ENCODE measurements around the gene NDUFB4.
"Not testable (repeated sequence)": the region's sequence is repeated elsewhere in the genome, so short reads cannot be mapped to it uniquely, and the experiment has no call there.

NDUFB4 gene

DNA sequence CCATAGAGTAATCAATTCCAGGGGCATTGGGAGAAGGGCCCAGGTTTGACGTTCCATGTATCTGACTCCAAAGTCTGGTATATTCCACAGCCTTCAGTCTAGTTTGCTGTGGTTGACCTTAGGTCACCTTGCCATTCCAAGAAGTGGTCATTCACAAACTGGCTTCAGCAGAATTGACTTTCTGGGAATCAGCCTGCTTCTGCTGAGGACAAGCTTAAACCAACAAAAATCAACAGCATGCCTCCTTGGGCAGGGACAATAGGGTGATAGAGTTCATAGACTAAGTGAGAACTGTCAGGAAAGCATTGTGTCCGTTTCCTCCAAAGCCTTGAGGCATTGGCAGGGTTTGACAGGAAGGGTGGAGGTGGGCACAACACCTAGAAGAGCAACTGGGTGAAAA is 24.1 kb upstream of the NDUFB4 start:
- DNase-seq = no peak

DNA sequence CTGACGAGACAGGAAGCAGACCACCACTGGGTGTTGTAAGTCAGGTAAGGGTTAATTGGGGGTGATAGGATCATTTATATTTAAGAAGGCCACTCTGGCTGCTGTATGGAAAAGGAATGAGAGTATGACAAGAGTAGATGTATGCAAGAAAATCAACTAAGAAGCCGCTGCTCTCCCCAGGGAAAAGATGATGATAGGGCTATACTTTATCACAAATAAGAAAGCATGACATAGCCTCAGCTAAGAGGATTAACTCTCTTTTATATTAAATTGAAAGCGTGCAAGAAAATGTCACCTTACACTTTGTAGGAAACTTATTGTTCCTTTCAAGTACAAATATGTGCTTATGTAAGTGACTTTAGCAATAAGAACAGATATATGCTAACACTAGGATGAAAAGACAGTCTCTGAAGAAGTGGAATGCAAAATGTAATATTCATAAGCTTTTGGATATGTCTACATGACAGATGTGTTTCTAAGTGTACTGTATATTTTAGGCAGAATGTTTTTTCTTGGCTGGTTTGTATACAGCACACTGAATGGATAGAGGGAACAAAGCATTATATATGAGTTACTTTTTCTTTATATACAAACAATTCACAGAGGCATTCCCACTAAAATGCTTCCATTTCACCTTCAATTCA is 8.7 kb upstream of the NDUFB4 start:
- no peak for DNase-seq

DNA sequence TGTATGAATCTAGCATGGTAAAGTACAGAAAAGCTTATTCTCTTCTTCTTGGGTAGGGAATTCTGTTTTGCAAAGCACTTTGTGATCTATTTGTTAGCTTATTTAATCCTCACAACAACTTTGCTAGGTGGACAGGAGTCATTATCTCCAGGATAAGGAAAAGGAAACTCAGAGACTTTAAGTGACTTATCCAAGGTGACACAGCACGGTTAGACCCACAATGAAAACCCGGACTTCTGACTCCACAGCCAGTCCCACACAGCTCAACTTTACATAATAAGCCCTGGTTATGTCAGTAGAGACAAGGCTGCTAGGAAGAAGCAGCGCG is 384 bp upstream of the NDUFB4 start:
- no peak for DNase-seq

DNA sequence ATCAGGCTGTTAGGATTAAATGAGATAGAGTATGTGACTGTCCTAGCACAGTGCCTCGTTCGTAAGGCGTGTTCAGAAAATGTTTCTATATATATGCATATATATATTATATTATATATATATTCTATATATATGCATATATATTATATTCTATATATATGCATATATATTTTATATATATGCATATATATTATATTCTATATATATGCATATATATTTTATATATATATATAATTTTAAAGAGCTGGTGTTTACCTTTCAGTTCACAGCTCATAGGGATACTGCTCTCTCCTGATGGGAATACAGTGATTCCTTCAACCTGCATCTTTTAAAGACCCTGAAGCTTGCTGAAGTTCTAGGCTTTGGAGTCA is 702 bp downstream of the NDUFB4 start:
- DNase-seq = no peak

DNA sequence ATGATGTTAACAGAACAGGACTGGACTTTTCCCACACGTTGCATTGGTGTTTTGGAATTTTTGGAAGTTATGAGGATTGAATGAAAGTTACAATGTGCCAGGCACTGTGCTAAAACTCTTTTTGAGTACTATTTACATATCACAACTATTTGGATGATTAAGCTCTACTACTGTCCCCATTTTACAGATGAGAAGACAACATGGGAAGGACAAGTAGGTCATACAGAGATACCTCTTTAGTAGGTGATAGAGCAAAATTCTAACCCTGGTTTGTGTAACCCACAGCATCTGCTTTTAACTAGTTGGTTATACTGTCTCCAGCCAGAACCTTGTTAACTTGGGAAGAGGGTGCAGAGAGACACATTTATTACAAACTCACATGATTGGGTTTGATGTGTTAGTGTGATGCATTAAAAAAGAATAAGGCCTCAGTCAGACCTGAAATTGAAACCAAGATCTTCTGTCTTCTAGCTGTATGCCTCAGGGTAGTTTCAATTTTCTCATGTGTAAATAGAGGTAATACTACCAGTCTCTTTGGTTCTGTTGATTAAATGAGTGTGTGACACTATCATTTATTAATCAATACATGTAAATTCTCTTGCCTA is 1.4 kb downstream of the NDUFB4 start:
- DNase-seq = no peak

DNA sequence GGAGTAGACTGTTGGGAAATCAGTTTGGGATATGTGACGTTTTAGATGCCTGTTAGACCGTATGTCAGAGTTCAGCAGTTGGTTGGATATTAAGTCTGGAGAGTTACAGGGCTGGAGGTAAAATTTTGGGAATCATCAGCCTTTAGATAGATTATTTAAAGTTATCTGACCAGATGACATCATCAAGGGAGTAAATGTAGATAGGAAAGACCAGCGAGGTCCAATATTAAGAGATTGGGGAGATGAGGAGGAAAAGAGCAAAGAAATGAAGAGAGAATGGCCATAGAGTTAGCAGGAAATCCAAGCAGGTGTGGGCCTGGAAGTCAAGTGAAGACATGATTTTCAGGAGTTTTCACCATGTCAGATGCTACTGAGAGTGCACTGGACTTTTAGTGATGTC is 3.1 kb downstream of the NDUFB4 start:
- no peak for DNase-seq

DNA sequence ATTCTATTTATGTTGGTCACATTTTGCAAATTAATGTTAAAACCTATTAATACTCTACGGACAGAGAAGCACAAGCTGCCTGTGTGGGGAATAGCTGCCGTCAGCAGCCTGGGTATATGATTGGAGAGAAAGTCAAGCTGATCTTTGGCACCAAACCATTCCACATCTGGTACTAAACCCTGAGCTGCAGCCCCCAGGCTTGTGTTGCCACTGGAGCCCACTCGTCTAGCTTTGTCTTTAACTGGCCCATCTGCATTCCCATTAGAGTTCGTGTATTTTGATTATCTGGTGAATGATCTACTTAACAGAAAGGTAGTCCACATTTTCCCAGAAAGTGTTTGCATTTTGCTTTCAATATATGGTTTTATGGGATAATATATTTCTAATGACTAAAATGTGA is 5.4 kb downstream of the NDUFB4 start:
- DNase-seq = no peak

DNA sequence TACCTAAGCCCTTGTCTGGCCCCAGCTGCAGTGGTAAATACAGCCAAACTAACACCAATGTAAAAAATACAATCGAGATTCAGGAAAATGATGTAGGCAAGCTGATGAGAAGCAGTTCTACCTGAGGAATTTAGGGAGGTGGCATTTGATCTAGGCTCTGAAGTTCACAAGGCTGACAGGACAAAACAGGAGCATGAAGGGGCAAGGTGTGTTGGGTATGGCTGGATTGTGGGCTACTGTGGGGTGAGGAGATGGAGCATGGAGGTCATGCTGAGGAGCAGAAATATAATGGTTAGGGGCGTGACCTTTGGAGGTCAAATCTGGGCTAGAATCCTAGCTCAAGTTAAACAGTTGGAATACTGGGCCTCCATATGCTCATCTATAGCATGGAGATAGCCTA is 6.5 kb downstream of the NDUFB4 start:
- DNase-seq = no peak

DNA sequence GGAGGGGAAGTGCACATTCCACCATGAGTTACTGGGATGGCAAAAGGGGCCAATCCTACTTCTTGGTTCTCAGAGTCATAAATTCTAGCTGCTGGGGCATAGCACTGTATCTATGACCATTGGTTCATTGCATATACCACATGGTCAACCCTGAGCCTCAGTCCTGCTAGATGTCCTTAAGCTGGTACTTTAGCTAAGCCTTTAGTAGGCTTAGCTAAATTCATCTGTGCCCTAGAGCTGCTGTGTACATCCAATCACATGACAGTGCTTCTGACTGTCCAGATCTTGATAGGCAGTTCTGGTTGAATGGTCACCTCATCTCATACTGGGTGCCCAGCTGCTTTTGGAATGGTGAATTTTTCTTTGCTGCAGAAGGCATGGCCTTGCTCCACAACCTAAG is 8.2 kb downstream of the NDUFB4 start:
- no peak for DNase-seq

DNA sequence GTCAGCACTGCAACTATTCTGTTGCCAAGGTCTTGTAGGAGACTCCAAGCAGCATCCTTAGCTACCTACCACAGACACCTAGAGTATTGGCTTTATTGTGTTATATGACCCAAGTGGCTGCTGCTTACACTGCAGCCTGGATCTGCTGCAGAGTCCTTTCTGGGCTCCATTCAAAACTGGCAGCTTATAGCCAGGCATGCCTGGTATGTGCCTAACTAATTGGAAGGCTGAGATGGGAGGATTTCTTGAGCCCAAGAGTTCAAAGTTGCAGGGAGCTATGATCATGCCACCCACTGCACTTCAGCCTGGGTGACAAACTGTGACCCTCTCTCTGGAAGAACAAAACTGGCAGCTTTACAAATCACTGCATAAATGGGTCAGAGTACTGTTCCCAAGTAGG is 8.6 kb downstream of the NDUFB4 start:
- DNase-seq = no peak

DNA sequence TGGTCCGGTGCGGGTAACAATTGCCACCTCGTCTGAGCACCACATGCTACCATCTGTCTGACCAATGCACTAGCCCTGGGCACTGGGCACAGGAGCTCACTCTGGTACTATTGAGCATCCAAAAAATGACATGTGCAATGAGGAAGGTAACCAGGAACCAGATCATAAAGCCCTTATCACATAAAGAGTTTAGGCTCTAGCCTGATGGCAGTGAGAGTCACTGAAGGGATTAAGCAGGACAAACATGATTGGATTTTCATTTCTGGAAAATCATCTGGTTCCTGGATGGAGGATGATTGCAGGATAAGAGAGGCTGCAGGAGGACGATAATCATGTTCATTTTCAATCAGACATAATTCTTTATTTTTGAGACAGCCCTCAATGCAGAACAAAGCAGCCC is 12.4 kb downstream of the NDUFB4 start:
- no peak for DNase-seq

DNA sequence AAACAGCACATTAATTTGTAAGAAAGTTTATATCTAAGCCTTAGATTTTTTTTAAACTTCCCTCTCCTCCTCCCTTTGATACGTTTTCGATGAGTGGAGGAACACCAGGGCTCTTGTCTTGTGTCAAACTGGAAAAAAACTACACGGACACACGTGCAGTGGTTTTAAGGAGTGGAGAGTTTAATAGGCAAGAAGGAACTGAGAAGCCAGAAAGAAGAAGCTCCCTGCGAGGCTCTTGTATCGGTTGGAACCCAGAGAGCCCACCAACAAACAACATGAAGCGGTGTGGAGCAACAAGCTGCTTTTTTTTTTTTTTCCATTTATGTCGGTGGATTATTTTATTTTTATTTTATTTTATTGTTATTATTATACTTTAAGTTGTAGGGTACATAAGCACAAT is 18.6 kb downstream of the NDUFB4 start:
- no peak for DNase-seq

DNA sequence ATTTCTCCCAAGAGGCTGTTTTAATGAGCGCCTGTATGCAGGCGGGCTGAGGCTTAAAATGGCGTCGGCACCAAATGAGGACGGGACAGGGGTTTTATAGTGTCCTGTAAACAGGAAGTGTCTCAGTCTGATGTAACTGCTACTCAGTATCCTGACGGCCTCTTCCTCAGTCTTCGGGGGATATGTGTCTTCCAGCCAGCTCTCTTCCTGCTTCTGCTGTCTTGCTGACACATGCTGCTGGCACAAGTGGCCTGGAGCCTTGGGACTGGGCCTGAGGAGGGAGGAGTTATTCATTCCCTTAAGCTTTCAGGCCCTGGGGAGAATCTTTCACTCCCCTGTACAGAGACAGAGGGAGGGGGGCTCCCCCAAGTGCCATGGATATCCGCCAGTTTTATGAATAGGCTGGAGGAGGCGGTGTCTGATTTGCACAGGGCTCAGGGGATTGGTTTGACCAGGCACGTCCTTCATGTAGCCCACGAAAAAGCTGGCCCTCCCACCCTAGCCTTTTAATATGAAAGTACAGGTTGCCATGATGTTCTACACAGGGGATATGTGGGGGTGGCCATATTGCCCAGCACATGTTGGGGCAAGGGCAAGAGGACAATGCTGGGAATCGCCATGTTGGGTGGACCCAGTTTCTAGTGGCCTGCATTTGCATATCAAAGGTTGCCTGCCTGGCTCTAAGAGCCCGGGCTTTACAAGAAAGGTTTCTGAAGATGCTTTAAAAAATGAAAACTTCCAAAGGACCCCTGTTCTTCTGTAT is 19.9 kb downstream of the NDUFB4 start:
- DNase-seq = no peak

DNA sequence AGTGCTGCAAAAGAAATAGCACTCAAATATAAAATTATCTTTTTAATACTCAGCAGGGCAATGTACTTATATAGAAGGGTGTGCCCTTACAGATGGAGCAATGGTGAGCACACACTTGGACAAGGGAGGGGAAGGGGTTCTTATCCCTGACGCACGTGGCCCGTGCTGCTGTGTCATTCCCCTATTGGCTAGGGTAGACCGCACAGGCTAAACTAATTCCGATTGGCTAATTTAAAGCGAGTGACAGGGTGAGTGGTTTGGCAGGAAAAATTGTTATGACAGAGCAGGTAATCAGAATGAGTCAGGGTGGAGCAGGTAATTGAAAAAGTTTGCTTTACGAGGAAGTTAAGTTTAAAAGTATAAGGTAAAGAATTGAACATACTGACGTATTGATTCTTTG is 20.6 kb downstream of the NDUFB4 start:
- not testable (repeated sequence) for DNase-seq

DNA sequence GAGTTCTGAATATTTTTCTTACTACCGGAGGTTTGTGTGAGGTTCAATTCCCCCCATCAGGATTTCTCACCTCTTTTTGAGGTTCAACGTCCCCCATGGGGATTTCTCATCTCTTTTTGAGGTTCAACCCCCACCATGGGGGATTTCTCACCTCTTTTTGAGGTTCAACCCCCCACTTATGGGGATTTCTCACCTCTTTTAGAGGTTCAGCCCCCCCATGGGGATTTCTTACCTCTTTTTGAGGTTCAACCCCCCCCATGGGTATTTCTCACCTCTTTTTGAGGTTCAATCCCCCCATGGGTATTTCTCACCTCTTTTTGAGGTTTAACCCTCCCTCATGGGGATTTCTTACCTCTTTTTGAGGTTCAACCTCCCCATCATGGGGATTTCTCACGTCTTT is 26.3 kb downstream of the NDUFB4 start:
- no peak for DNase-seq

DNA sequence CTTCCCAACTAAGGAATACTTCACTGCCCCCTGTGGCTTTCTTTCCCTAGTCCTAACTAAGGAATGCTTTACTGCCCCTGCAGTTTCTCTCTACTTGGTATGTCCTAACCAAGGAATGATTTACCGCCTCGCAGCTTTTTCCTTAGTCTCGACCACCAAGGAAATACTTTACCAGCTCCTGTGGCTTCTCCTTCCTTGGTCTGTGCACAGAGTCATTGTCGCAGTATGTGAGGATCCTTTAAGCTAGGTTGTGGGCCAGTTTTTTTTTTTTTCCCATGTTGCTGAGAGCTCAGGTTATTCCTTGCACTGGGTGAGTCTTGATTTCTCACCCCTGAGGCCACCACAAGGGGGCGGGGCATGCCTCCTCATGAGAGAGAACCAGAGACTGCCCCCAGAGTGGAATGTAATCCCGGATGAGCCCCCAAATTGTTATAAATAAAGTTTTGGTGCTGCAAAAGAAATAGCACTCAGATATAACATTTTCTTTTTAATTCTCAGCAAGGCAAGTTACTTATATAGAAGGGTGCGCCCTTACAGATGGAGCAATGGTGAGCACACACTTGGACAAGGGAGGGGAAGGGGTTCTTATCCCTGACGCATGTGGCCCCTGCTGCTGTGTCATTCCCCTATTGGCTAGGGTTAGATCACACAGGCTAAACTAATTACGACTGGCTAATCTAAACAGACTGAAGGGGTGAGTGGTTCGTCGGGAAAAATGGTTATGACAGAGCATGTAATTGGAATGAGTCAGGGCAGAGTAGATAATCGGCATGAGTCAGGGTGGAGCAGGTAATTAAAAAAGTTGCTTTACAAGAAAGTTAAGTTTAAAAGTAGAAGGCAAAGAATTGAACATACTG is 27.0 kb downstream of the NDUFB4 start:
- no peak for DNase-seq

DNA sequence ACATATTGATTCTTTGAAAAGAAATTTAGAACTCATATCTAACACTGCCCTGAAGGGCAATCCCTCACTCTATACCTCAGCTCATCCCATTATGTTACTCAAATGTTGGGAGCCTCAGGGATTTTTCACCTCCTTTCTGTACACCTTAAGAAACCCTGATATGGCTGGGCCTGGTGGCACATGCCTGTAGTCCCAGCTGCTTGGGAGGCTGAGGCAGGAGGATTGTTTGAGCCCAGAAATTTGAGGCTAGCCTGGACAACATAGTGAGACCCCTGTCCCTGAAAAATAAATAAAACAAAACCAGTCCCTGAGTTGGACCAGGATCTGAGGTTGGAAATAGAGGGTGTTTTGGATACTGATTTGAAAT is 27.6 kb downstream of the NDUFB4 start:
- DNase-seq = no peak

DNA sequence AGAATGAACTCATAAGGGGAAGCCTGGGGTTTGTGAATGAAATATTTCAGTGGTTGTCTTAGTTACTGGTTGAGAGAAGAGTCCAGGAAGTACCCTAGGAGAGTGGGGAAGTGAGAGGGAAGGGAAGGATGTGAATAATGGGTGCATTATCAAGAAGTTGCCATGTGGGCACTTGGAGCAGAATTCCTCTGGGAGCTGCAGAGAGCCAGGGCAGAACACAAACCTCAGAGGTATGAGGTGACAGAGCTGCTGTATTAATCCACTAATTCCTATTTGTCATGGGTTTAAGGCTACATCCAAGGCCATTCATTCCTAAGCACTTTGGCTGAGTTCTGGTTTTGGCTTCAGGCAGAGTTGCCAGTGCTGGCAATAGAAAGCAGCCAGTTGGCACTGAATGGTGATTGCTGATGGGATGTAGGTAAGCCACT is 29.0 kb downstream of the NDUFB4 start:
- DNase-seq = no peak

DNA sequence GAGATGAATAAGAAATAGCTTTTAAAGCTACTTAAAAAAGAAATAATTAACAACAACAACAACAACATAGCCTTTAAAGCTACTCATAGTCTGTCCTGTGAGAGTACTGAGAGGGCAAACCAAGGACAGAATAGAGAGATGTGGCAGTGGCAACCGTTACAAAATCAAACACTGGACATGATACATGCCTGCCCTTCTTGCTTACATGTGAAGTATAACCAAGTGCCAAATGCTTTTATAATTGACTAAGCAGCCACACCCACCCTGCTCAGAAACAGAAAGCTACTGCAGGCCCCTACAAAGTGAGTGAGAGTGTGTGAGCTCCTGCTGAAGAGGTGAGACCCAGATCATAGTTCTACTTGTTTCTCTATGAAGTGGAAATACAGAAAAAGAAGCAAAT is 38.4 kb downstream of the NDUFB4 start:
- DNase-seq = no peak

DNA sequence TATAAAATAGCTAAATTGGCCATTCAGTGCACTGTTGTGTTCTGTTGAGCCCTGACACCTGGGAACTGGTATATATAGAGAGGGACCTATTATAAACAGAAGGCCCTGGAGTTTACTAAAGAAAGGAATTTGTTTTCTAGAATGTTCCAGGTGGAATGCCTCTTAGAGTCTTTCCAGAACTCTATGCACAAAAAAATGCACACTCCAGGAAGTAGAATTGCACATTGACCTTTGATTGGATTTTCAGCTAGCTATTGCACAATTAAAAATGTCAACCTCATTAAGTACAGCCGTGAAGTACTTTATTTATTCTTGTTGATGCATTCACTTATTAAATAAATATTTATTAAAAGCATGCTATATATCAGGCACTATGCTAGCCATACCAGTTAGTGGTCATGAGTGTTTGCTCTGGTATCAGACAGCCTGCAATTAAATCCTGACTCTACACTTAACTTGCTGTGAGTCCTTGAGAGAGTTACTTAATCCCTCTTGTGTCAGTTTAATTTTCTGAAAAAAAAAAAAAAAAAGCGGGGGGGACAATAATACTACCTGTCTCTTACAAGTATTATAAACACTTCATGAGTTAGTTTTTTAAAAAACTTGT is 40.8 kb downstream of the NDUFB4 start:
- no peak for DNase-seq

DNA sequence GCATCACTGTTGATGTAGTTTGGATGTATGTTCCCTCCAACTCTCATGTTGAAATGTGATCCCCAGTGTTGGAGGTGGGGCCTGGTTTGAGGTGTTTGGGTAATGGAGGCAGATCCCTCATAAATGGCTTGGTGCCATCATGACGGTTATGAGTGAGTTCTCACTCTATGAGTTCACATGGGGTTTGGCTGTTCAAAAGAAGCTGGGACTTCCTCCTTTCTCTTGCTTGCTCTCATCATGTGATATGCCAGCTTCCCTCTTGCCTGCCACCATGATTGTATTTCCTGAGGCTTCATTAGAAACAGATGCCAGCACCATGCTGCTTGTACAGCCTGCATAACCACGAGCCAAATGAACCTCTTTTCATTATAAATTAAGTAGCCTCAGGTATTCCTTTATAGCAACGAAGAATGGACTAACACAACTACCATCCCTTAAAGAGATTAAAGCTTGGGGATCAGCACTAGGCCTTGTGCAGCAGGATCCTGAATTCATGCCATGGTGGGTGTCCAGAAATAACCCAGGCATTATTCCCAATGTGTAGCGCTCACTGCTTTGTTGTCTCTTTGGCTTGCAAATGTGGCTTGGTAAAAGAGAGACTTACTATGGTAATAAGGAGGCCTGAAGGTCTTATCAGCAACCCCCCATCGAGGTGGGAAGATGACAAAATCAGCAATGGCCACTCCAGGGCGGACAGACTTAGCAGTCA is 41.9 kb downstream of the NDUFB4 start:
- no peak for DNase-seq

DNA sequence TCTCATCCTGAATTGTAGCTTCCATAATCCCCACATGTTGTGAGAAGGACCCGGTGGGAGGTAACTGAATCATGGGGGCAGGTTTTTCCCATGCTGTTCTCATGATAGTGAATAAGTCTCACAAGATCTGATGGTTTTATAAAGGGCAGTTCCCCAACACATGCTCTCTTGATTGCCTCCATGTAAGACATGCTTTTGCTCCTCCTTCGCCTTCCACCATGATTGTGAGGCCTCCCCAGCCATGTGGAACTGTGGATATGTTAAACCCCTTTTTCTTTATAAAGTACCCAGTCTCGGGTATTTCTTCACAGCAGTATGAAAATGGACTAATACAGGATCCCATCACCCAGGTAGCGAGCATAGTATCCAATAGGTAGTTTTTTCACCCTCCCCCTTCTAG is 42.7 kb downstream of the NDUFB4 start:
- not testable (repeated sequence) for DNase-seq

DNA sequence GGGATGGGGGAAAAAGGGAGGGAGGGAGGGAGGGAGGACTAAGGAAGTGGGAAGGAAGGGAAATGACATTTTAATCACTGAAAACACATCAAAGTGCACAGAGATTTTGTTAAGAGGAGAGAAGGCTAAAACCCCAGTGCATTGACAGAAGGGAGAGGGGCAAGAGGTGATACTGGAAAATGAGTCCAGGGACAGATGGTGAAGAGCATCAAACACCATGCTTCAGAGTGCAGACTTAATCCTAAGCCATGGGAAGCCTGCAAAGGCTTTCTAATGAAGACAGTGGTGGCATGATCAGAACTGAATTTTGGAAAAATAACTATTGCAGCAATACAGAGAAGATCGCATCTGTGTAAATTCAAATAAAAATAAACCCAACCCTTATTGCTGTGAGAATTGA is 44.1 kb downstream of the NDUFB4 start:
- DNase-seq = no peak
